Activated naive CD4-positive, alpha-beta T cell (primary cell): Measurements from ENCODE around the gene PRSS57.

Experiments
- DNase-seq, 4 experiments: peaks; one replicate each; lab custom pipeline; 2025; lab: John Stamatoyannopoulos, UW

Gene PRSS57

GRCh38 chr19:638906-639252 is 56.4 kb downstream of the PRSS57 start:
- DNase-seq, result no peak
